Lower leg skin (tissue), 3 donors: ENCODE measurements around the gene AAR2.

Experiments
- CTCF ChIP-seq, 3 donors: fragments of 450-650 bp; IDR thresholded peaks; one replicate each; pipeline ENCODE4 v1.5.1; 2016; ENCODE audit warnings: antibody characterized with exemption in 3 of 3, mild to moderate bottlenecking in 3 of 3, moderate library complexity in 2 of 3
- POLR2A ChIP-seq, 2 donors: fragments of 450-650 bp; IDR thresholded peaks; one replicate each; pipeline ENCODE4 v1.6.1; 2016 to 2017; ENCODE audit warnings: antibody characterized with exemption in 2 of 2, mild to moderate bottlenecking in 1 of 2, moderate library complexity in 1 of 2

- no peak for TF ChIP-seq POLR2A (IDR thresholded peaks at IDR 0.05)
- TF ChIP-seq CTCF (IDR thresholded peaks at IDR 0.05): no peak
These were observed 1.9 kb downstream of the AAR2 start for GRCh38 chr20:36238153-36238552.
